GM23338 (cell line): ENCODE measurements around the gene APP. TPM values are rescaled to one million over a fixed set of nuclear protein-coding genes. Genes with fewer than 3 reads are reported as not detected.

Experiments used
- ATAC-seq: fragments of 200-7000 bp; cut with Tn5 transposase; 3 replicates; pipeline ENCODE4 v1.9.1; 2020
- DNase-seq: peaks from one replicate; pipeline ENCODE4 v3.0.0-alpha.2; 2015; ENCODE audit warnings: low spot score
- H2AFZ ChIP-seq: fragments of 200-600 bp; sonication (generic); 2 replicates; pipeline ENCODE4 v1.8.0; 2016; ENCODE audit warnings: antibody characterized with exemption, mild to moderate bottlenecking, moderate library complexity
- H3F3A ChIP-seq: fragments of 200-600 bp; sonication (generic); replicated peaks from 2 replicates; pipeline ENCODE4 v1.8.0; 2017; ENCODE audit warnings: antibody characterized with exemption, mixed run types, low read depth
- H3K27ac ChIP-seq: fragments of 200-600 bp; sonication (generic); 2 replicates; pipeline ENCODE4 v1.6.1; 2016; ENCODE audit warnings: low read depth
- H3K27me3 ChIP-seq: fragments of 200-600 bp; sonication (generic); 2 replicates; pipeline ENCODE4 v1.8.0; 2016; ENCODE audit warnings: mild to moderate bottlenecking, mixed run types, moderate library complexity; ENCODE audit not compliant: insufficient read depth
- H3K36me3 ChIP-seq: fragments of 200-600 bp; sonication (generic); 2 replicates; pipeline ENCODE4 v1.8.0; 2016; ENCODE audit warnings: mild to moderate bottlenecking; ENCODE audit not compliant: insufficient read depth
- H3K4me1 ChIP-seq: fragments of 200-600 bp; sonication (generic); 2 replicates; pipeline ENCODE4 v1.8.0; 2016; ENCODE audit warnings: mild to moderate bottlenecking, moderate library complexity; ENCODE audit not compliant: insufficient read depth
- H3K4me2 ChIP-seq: fragments of 200-600 bp; sonication (generic); 2 replicates; pipeline ENCODE4 v1.7.1; 2017; ENCODE audit warnings: mixed run types
- H3K4me3 ChIP-seq: fragments of 200-600 bp; sonication (generic); 2 replicates; pipeline ENCODE4 v1.6.1; 2016; ENCODE audit warnings: mixed run types
- H3K79me2 ChIP-seq: fragments of 200-600 bp; sonication (generic); replicated peaks from 2 replicates; pipeline ENCODE4 v1.8.0; 2017; ENCODE audit warnings: mild to moderate bottlenecking; ENCODE audit not compliant: insufficient read depth
- H3K9me2 ChIP-seq: fragments of 200-600 bp; sonication (generic); 2 replicates; pipeline ENCODE4 v1.8.0; 2017; ENCODE audit not compliant: insufficient read depth
- H4K20me1 ChIP-seq: fragments of 200-600 bp; sonication (generic); replicated peaks from 2 replicates; pipeline ENCODE4 v1.8.0; 2017; ENCODE audit warnings: mild to moderate bottlenecking; ENCODE audit not compliant: insufficient read depth
- H3K27ac Mint-ChIP-seq: 2 replicates; pipeline ENCODE4 v1.8.0; 2020; ENCODE audit warnings: inconsistent platforms, mild to moderate bottlenecking, moderate library complexity, mixed read lengths
- H3K27me3 Mint-ChIP-seq: 3 replicates; pipeline ENCODE4 v1.8.0; 2022; ENCODE audit warnings: low read depth, mild to moderate bottlenecking, moderate library complexity, mixed read lengths, inconsistent platforms; ENCODE audit not compliant: insufficient read depth, poor library complexity
- H3K36me3 Mint-ChIP-seq: 3 replicates; pipeline ENCODE4 v1.8.0; 2021; ENCODE audit warnings: low read depth, mild to moderate bottlenecking, inconsistent platforms, moderate library complexity, mixed read lengths
- H3K4me1 Mint-ChIP-seq: 3 replicates; pipeline ENCODE4 v1.8.0; 2020; ENCODE audit warnings: mild to moderate bottlenecking, inconsistent platforms, mixed read lengths
- H3K4me3 Mint-ChIP-seq: 3 replicates; pipeline ENCODE4 v1.8.0; 2021; ENCODE audit warnings: moderate library complexity, mild to moderate bottlenecking, inconsistent platforms, mixed read lengths
- H3K9me3 Mint-ChIP-seq: 3 replicates; pipeline ENCODE4 v1.8.0; 2020; ENCODE audit warnings: moderate library complexity, mild to moderate bottlenecking, inconsistent platforms, mixed read lengths
- CREB1 ChIP-seq: fragments of 250-450 bp; sonication (Bioruptor Pico); IDR thresholded peaks from 2 replicates; pipeline ENCODE4 v1.5.0; 2020; ENCODE audit warnings: low read depth, mild to moderate bottlenecking, moderate library complexity
- EZH2 ChIP-seq: fragments of 200-600 bp; sonication (generic); IDR thresholded peaks from one replicate; pipeline ENCODE4 v1.8.0; 2017; ENCODE audit warnings: antibody characterized with exemption, mild to moderate bottlenecking, low read depth; ENCODE audit not compliant: unreplicated experiment
- EZH2phosphoT487 ChIP-seq: fragments of 200-600 bp; sonication (generic); IDR thresholded peaks from one replicate; pipeline ENCODE4 v1.8.1; 2018; ENCODE audit warnings: antibody characterized with exemption; ENCODE audit not compliant: unreplicated experiment
- JUNB ChIP-seq: IDR thresholded peaks from one replicate; pipeline ENCODE4 v1.6.1; 2016; ENCODE audit warnings: antibody characterized with exemption; ENCODE audit not compliant: unreplicated experiment
- NANOG ChIP-seq: IDR thresholded peaks from 2 replicates; pipeline ENCODE4 v1.6.1; 2016; ENCODE audit warnings: antibody characterized with exemption, borderline replicate concordance
- POLR2AphosphoS5 ChIP-seq: IDR thresholded peaks from 2 replicates; pipeline ENCODE4 v1.6.1; 2016; ENCODE audit warnings: antibody characterized with exemption, low read depth
- STAT1 ChIP-seq: IDR thresholded peaks from one replicate; pipeline ENCODE4 v1.6.1; 2016; ENCODE audit warnings: antibody characterized with exemption; ENCODE audit not compliant: unreplicated experiment
- ZNF114 ChIP-seq: fragments of 250-450 bp; sonication (Bioruptor Pico); IDR thresholded peaks from 2 replicates; pipeline ENCODE4 v1.5.0; 2020; ENCODE audit warnings: mild to moderate bottlenecking, moderate library complexity
- ZNF331 ChIP-seq: fragments of 250-450 bp; sonication (Bioruptor Pico); IDR thresholded peaks from 2 replicates; pipeline ENCODE4 v1.5.0; 2020; ENCODE audit warnings: low read depth, mild to moderate bottlenecking, moderate library complexity
- polyA plus RNA-seq: library from polyadenylated mRNA; unstranded; fragments of >200 nt; fragmentation: Nextera tagmentation; extraction: Ambion mirVana; gene quantifications from 2 replicates; pipeline ENCODE4 v1.2.1, GENCODE V29; 2016
- total RNA-seq: library from RNA; depleted of rRNA; stranded (reverse); fragments of >200 nt; shearing (Covaris generic); gene quantifications from 2 replicates; pipeline ENCODE4 v1.2.3, GENCODE V29; 2014
- TF ChIP-seq, protein P1 (sequence below): fragments of 250-450 bp; sonication (Bioruptor Pico); IDR thresholded peaks from 2 replicates; pipeline ENCODE4 v1.5.0; 2020; ENCODE audit warnings: mild to moderate bottlenecking, moderate library complexity
- TF ChIP-seq, protein P2 (sequence below), 2 experiments: fragments of 200-600 bp in 1 of 2; sonication (generic) in 1 of 2; conservative IDR thresholded peaks; 2 replicates each; pipeline versions ENCODE4 v1.5.1 to v1.6.1; 2016 to 2017; ENCODE audit warnings: antibody characterized with exemption in 2 of 2, low read depth in 2 of 2, mild to moderate bottlenecking in 2 of 2, moderate library complexity in 1 of 2
- TF ChIP-seq, protein P3 (sequence below): IDR thresholded peaks from one replicate; pipeline ENCODE4 v1.6.1; 2018; ENCODE audit warnings: antibody characterized with exemption; ENCODE audit not compliant: unreplicated experiment
- TF ChIP-seq, protein P4 (sequence below): IDR thresholded peaks from 2 replicates; pipeline ENCODE4 v1.6.1; 2016; ENCODE audit warnings: antibody characterized with exemption

Gene APP
- total and polyA plus RNA-seq, 2 experiments from 2014 or later: 69.4 to 444 TPM

DNA sequence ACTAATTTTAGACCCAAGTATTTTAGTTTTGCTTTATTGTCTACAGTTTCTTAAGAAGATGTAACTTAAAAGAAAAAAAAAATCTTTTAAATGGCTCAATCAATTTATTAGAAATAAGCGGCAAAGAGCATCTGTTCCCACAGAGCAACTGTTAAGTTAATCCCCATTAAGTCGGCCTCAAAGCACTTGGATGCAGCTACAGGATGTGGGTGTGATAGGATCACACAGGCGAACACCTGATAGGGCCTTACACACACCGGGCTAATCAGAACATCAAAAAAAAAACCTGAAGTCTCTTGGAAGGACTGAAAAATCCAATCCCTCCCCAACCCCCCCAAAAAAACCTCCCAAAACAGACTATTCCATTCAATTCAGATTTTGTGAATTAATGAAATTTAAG is 23.0 kb downstream of the APP start:
- H3K27me3 ChIP-seq: no peaks in the 10 kb centered on the region
- no peaks in the 10 kb centered on the region; the same call in 1 of the 2 replicates for H3K36me3 ChIP-seq
- ATAC-seq (peak; percentile 49), DNase-seq (no peak)
- no peaks in the 10 kb centered on the region for H3K9me2 ChIP-seq
- peaks cover 45% of the 10 kb centered on the region for H3K4me1 ChIP-seq
- peak overlapping the region; percentile 4; the same call in 1 of the 2 replicates for H3K27ac ChIP-seq
- Mint-ChIP-seq H3K4me1 (peaks cover 56% of the 10 kb centered on the region), H3K9me3 (no peaks in the 10 kb centered on the region), H3K36me3 (peaks cover 40% of the 10 kb centered on the region; the same call in 2 of the 3 replicates), H3K4me3 (0 out of 3 replicates have a peak overlapping the region, but pooled peaks have one; percentile 44), H3K27me3 (peaks cover 2% of the 10 kb centered on the region), H3K27ac (peak overlapping the region; percentile 95)
- no peak overlapping the region for H2AFZ ChIP-seq
- H3K79me2 ChIP-seq: peaks cover 96% of the 10 kb centered on the region
- H4K20me1 ChIP-seq: peaks cover 48% of the 10 kb centered on the region
- H3K4me3 ChIP-seq: no peak overlapping the region
- TF ChIP-seq, protein P1, sequence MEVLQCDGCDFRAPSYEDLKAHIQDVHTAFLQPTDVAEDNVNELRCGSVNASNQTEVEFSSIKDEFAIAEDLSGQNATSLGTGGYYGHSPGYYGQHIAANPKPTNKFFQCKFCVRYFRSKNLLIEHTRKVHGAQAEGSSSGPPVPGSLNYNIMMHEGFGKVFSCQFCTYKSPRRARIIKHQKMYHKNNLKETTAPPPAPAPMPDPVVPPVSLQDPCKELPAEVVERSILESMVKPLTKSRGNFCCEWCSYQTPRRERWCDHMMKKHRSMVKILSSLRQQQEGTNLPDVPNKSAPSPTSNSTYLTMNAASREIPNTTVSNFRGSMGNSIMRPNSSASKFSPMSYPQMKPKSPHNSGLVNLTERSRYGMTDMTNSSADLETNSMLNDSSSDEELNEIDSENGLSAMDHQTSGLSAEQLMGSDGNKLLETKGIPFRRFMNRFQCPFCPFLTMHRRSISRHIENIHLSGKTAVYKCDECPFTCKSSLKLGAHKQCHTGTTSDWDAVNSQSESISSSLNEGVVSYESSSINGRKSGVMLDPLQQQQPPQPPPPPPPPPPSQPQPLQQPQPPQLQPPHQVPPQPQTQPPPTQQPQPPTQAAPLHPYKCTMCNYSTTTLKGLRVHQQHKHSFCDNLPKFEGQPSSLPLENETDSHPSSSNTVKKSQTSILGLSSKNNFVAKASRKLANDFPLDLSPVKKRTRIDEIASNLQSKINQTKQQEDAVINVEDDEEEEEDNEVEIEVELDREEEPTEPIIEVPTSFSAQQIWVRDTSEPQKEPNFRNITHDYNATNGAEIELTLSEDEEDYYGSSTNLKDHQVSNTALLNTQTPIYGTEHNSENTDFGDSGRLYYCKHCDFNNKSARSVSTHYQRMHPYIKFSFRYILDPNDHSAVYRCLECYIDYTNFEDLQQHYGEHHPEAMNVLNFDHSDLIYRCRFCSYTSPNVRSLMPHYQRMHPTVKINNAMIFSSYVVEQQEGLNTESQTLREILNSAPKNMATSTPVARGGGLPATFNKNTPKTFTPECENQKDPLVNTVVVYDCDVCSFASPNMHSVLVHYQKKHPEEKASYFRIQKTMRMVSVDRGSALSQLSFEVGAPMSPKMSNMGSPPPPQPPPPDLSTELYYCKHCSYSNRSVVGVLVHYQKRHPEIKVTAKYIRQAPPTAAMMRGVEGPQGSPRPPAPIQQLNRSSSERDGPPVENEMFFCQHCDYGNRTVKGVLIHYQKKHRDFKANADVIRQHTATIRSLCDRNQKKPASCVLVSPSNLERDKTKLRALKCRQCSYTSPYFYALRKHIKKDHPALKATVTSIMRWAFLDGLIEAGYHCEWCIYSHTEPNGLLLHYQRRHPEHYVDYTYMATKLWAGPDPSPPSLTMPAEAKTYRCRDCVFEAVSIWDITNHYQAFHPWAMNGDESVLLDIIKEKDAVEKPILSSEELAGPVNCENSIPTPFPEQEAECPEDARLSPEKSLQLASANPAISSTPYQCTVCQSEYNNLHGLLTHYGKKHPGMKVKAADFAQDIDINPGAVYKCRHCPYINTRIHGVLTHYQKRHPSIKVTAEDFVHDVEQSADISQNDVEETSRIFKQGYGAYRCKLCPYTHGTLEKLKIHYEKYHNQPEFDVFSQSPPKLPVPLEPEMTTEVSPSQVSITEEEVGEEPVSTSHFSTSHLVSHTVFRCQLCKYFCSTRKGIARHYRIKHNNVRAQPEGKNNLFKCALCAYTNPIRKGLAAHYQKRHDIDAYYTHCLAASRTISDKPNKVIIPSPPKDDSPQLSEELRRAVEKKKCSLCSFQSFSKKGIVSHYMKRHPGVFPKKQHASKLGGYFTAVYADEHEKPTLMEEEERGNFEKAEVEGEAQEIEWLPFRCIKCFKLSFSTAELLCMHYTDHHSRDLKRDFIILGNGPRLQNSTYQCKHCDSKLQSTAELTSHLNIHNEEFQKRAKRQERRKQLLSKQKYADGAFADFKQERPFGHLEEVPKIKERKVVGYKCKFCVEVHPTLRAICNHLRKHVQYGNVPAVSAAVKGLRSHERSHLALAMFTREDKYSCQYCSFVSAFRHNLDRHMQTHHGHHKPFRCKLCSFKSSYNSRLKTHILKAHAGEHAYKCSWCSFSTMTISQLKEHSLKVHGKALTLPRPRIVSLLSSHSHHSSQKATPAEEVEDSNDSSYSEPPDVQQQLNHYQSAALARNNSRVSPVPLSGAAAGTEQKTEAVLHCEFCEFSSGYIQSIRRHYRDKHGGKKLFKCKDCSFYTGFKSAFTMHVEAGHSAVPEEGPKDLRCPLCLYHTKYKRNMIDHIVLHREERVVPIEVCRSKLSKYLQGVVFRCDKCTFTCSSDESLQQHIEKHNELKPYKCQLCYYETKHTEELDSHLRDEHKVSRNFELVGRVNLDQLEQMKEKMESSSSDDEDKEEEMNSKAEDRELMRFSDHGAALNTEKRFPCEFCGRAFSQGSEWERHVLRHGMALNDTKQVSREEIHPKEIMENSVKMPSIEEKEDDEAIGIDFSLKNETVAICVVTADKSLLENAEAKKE (CRISPR knock-in tag): no peak
- no peak for TF ChIP-seq ZNF114
- no peak for TF ChIP-seq JUNB
- no peak for TF ChIP-seq EZH2phosphoT487
- TF ChIP-seq, protein P2, sequence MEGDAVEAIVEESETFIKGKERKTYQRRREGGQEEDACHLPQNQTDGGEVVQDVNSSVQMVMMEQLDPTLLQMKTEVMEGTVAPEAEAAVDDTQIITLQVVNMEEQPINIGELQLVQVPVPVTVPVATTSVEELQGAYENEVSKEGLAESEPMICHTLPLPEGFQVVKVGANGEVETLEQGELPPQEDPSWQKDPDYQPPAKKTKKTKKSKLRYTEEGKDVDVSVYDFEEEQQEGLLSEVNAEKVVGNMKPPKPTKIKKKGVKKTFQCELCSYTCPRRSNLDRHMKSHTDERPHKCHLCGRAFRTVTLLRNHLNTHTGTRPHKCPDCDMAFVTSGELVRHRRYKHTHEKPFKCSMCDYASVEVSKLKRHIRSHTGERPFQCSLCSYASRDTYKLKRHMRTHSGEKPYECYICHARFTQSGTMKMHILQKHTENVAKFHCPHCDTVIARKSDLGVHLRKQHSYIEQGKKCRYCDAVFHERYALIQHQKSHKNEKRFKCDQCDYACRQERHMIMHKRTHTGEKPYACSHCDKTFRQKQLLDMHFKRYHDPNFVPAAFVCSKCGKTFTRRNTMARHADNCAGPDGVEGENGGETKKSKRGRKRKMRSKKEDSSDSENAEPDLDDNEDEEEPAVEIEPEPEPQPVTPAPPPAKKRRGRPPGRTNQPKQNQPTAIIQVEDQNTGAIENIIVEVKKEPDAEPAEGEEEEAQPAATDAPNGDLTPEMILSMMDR (conservative IDR thresholded peaks at IDR 0.05; ENCODE audit: low read depth in 2 of 2): no peak
- no peak for TF ChIP-seq ZNF331 (CRISPR knock-in tag)
- no peak for TF ChIP-seq POLR2AphosphoS5
- TF ChIP-seq STAT1: no peak
- TF ChIP-seq, protein P3, sequence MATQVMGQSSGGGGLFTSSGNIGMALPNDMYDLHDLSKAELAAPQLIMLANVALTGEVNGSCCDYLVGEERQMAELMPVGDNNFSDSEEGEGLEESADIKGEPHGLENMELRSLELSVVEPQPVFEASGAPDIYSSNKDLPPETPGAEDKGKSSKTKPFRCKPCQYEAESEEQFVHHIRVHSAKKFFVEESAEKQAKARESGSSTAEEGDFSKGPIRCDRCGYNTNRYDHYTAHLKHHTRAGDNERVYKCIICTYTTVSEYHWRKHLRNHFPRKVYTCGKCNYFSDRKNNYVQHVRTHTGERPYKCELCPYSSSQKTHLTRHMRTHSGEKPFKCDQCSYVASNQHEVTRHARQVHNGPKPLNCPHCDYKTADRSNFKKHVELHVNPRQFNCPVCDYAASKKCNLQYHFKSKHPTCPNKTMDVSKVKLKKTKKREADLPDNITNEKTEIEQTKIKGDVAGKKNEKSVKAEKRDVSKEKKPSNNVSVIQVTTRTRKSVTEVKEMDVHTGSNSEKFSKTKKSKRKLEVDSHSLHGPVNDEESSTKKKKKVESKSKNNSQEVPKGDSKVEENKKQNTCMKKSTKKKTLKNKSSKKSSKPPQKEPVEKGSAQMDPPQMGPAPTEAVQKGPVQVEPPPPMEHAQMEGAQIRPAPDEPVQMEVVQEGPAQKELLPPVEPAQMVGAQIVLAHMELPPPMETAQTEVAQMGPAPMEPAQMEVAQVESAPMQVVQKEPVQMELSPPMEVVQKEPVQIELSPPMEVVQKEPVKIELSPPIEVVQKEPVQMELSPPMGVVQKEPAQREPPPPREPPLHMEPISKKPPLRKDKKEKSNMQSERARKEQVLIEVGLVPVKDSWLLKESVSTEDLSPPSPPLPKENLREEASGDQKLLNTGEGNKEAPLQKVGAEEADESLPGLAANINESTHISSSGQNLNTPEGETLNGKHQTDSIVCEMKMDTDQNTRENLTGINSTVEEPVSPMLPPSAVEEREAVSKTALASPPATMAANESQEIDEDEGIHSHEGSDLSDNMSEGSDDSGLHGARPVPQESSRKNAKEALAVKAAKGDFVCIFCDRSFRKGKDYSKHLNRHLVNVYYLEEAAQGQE: no peak
- TF ChIP-seq, protein P4, sequence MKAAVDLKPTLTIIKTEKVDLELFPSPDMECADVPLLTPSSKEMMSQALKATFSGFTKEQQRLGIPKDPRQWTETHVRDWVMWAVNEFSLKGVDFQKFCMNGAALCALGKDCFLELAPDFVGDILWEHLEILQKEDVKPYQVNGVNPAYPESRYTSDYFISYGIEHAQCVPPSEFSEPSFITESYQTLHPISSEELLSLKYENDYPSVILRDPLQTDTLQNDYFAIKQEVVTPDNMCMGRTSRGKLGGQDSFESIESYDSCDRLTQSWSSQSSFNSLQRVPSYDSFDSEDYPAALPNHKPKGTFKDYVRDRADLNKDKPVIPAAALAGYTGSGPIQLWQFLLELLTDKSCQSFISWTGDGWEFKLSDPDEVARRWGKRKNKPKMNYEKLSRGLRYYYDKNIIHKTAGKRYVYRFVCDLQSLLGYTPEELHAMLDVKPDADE: no peak
- no peak for TF ChIP-seq CREB1
- TF ChIP-seq NANOG: no peak
- no peak for TF ChIP-seq EZH2
- H3K4me2 ChIP-seq: peak overlapping the region; percentile 40
- no peaks in the 10 kb centered on the region for H3F3A ChIP-seq
